Activated CD4-positive, alpha-beta T cell treated with anti-CD3 and anti-CD28 coated beads, Interleukin-2, amount 50 U/mL, for 16 hours (primary cell): ENCODE measurements around the gene FKBP4.
A peak's percentile ranks its signal among the peaks of the same experiment; 100 is the strongest.

Experiments used
- DNase-seq: peaks from one replicate; pipeline ENCODE4 v3.0.0-alpha.2; 2020

FKBP4 gene

DNA sequence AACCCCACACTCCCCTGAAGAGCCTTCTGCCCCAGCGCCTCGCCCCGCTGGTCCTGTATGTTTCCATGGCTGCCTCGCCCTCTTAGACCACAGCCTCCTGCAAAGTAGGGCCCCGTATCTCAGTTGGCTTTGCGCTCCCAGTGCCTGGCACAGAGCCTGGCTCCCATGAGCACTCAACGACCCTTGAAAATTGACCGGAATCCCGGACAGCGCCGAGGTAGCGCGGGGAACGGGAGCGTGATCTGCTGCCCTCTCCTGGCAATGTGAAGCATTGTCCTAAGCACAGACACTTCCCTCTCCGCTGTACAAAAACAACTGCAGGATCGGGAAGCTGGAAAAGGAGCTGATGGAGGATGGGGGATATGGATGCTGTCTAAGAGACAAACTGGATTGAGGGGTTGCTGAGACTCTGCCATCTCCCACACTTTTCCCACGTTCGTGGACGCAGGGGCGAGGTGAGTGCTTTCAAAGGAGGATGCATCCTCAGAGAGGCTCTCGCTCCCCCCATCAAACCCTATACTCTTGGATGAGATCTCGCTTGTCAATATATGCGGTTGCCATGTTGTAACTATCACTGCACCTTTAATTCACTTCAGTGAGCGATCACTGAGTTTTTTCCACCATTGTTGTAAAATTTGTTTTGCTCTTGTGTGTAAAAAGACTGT is 10.7 kb upstream of the FKBP4 start:
- peak; percentile 37 for DNase-seq

DNA sequence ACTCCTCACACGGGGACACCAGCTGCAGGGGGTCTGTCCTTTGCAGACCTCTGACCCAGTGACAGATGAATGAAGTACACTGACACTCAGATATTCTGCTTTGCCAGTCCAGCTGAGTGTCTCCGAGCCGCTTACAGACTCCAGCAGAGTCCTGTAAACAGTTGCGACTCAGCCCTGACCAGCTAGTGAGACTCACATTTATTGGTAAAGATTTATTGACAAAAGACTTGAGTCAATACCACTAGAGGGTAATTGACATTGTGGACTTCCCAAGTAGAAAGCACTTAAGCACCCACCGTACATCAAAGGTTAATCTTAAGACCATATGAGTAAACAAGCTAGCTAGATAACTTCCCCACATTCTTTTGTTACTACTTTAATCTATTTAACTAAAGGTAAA is 9.8 kb upstream of the FKBP4 start:
- DNase-seq = no peak

DNA sequence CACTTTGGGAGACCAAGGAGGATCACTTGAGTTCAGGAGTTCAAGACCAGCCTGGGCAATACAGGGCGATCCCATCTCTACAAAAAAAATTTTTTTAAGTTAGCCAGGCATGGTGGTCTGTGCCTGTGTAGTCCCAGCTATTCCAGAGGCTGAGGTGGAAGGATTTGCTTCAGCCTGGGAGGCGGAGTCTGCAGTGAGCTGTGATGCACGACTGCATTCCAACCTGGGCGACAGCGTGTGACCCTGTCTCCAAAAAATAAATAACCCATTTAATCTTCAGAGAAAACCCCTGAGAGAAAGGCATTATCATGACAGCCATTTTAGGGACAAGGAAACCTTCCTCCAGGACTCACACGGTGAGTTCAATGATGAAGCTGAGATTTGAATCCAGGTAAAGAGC is 3.7 kb upstream of the FKBP4 start:
- no peak for DNase-seq

DNA sequence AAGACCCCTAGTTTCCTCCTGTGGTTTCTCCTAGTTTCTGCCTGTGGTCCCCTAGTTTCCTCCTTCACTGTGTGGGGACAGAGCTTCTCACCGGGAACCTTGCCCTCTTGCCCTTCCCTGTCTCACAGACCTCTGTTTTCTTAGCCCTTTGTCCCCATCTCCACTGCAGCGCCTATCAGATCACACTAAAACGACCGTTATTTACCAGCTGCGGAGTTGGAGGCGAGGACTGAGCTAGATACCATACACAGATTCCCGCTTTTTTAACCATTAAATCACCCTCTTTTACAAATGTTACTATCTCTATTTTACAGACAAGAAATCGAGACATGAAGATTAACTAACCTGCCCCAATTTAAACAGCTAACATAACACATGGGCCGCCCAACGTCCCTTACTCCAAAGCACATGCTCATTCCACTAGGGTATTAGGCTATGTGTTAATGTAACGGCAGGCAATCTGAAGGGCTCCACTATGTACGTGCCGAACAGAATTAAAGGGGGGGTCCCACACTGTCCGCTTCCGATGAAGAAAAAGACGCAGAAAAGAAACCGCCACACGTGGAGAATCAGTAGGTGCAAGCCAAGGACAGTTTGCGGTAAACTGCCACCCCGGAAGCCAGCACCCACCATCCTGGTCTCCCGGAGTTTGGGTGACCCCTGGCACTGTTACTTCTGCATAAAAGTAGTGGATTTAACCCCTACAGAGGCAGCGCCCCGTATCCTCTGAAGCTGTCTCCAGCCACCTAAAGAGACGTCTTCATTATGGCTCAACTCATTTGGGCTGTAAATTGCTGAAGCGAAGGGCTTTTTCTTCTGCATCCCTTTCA is 1.9 kb upstream of the FKBP4 start:
- DNase-seq = no peak

DNA sequence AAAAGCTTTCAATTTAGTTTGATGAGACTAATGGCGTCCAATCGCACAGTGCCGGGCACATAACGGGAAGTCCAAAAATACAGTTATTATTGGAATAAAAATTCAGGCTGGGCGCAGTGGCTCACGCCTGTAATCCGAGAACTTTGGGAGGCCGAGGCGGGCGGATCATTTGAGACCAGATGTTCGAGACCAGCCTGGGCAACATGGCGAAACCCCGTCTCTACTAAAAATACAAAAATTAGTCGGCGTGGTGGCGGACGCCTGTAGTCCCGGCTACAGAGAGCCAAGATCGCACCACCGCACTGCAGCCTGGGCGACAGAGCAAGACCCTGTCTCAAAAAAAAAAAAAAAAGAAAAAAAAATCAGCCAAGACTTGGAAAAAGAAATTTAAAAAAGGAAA is 1.2 kb upstream of the FKBP4 start:
- no peak for DNase-seq

DNA sequence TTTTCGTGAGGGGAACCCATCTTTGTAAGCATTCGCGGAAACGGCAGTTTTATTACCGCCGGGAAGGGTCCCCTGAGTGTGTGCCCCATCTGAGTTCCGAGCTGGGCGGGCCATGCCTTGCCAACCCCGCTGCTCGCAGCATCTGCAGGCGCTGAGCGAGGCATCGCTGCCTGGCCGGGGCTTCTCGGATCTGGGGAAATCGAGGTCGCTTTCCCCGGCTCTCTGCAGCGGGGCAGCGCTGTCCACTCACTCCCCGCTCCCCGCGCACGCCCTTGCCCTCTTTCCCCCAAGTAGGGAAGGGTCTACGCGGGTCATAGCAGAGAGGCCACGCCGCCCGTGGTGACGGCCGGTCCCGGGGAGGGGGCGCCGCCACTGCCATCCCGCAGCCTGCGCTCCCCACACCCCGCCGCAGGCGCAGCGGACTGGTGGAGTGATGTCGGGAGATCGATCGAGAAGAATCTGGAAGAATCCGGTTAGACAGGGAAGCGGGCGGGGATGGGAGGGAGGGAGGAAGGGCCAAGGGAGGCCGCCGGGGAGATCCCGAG is 507 bp upstream of the FKBP4 start:
- DNase-seq = peak; percentile 21

DNA sequence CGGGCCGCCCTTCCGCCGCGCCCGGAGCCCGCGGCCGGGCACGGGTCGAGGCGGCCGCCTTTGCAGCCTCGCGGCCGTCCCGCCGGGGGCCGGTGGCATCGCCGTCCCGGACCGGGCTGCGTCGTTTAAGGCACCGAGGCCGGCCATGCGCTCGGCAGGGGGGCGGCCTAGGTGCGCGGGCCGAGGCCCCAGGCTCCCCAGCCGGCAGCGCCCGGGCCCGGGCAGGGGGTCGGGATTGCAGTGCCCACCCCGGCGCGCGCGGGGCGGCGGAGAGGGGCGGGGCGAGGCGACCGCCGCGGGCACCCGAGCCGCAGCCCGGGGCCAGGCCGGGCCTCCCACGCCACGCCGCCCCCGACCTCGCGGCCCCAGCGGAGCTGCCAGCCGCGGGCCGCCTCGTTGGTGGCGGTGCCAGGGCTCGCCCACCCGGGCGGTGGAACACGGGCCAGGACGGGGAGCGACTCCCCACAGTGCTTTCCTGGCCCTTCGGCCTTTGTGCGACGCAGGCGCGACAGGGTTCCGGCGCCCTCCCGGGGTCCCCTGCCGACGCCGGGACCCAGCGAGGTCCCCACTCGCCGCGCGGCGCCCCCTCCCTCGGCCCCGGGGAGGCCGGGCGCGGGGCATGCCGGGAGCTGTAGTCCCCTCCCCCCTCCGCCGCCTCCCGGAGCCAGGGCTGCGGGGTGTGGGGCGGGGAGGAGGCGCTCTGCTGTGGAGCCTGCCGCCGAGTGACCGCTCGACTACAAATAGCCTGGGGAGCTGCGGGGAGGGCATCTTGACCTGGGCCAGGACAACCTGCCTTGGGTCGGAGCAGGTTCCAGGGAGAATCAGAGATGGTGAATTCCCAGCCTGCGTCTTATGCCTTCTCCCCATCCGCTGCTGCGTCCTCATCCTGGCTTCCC is 769 bp downstream of the FKBP4 start:
- DNase-seq = peak; percentile 66

DNA sequence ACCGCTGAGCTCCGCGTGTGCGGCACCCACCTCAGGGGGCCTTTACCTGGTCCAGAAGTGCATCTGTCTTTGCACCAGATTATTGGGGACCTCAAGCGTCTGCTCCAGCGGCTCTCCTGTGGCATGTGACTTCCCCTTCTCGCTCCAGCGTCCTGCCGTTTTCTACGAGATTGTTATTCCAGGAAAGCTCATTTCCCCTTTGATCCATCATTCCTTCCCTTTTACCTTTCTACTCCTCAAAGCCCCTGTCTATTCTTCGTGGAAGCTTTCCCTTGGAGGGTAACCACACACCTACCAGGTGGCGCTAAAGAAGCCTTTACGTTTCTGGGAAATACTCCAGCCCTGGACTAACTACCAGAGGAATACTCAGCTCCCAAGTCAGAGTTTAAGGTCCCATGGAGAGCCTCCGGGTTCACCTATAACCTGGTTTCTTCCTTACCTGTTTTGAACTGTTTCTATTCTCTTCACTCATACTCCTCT is 1.5 kb downstream of the FKBP4 start:
- no peak for DNase-seq

DNA sequence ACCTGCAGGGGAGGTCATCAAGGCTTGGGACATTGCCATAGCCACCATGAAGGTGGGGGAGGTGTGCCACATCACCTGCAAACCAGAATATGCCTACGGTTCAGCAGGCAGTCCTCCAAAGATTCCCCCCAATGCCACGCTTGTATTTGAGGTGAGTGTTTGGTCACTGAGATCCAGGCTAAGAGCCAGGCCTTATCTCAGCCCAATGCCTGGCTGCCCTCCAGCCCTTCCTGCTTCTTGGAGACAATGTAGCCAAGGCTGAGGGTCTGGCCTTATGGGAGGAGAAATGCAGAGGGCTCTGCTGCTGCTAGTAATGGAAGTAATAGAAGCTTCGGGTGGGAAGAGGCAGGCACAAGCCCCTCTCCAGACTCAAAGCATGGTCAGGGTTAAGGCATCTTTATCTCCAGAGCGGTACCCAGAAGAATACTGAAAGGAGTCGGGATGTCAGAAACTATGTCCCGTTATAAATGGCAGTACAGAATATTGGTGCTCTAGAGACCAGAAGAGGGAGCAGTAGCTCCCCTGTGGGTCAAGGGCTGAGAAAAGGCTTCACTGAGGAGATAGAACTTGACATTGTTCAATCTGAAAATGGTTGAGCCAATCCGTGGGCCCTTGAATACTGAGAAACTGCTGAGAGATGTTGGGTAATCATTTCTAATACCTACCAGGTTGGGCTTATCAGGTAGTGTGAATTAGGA is 3.1 kb downstream of the FKBP4 start:
- no peak for DNase-seq

DNA sequence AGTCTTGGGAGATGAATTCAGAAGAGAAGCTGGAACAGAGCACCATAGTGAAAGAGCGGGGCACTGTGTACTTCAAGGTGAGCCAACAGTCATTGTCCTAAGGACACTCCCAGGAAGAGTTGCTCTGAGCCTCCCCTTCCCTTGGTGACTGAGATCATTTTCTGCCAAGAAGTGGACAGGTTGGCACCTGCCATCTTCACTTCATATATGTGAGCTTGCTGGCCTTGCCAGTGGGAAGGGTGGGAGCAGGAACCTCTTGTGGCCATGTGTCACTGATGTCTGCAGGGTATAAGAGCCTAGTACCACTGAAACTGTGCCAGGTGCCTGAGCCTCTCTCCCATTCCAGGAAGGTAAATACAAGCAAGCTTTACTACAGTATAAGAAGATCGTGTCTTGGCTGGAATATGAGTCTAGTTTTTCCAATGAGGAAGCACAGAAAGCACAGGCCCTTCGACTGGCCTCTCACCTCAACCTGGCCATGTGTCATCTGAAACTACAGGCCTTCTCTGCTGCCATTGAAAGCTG is 5.3 kb downstream of the FKBP4 start:
- DNase-seq = no peak

DNA sequence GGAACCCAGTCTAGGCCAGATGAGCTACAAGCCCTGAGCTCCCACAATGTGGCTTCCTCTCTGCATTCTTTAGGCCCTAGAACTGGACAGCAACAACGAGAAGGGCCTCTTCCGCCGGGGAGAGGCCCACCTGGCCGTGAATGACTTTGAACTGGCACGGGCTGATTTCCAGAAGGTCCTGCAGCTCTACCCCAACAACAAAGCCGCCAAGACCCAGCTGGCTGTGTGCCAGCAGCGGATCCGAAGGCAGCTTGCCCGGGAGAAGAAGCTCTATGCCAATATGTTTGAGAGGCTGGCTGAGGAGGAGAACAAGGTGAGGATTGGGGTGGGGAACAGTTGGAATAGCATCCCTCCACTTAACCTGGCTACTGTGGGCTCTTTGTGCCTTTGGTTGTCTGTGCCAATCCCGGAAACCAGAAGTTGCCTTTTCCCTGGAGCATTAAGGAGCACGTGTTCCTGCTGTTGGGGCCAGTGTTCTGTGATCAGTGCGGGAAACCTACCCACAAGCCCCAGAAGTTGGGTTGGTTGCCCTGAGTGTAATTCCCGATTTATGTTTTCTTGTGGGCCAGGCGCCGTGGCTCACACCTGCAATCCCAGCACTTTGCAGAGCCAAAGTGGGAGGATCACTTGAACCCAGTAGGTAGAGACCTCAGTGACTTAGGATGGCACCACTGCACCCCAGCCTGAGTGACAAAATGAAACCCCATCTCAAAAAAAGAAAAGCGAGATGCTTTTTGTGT is 6.4 kb downstream of the FKBP4 start:
- DNase-seq = no peak

DNA sequence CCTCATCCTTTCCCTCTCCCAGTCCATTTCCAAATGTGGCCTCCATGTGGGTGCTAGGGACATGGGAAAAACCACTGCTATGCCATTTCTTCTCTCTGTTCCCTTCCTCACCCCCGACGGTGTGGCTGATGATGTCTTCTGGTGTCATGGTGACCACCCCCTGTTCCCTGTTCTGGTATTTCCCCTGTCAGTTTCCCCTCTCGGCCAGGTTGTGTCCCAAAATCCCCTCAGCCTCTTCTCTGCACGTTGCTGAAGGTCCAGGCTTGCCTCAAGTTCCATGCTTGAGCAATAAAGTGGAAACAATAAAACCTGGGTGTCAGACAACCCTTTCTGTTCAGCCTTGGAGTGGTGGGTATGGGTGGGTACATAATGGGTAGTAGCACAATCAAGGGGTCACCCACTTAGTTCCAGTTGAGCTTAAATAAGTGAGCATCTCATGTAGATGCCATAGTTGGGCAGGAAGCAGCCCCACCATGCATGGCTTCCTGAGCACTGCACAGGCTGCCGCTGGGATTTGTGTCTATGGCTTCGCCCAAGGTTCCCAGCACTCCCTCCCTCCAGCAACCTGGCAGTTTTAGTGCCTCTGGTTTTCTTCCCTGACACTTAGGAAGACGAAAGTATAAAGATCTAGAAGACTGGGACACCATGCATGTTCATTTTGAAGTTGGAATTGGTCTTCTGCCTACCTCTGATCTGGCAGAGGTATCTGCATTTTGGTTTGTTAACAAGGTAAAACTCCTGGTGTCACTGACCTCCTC is 9.0 kb downstream of the FKBP4 start:
- DNase-seq = no peak

DNA sequence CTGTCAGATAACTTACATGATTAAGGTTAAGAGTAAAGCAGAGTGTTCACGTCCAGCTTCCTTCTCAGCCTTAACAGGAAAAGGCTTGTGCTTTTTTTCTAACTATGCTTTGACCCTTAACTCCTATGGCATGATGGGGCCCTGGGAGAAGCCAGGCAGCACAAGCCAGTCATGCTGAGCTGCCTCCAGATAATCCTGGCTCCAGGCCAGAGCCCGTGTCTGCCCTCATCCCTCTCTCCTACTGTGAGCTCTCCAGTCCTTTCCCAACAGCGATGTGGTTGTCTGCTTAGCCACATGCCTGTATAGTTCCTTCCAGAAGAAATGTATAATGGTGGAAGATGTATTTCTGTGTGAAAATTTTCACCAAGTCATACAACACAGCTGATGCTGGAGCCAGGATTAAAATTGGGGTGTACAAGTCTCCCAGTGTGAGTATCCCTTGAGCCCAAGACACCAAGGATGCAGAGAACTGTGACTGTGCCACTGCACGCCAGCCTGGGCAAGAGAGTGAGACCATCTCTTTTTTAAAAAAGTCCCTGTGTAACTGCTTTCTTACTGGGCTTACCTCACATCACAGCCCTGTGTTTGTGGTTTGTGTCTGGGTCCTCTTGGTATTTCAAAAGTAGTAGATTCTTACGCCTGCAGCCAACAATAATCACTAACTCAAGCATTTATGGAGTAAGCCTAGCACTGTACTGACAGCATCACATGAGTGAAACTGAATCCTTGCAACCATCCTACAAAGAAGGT is 9.8 kb downstream of the FKBP4 start:
- DNase-seq = no peak

DNA sequence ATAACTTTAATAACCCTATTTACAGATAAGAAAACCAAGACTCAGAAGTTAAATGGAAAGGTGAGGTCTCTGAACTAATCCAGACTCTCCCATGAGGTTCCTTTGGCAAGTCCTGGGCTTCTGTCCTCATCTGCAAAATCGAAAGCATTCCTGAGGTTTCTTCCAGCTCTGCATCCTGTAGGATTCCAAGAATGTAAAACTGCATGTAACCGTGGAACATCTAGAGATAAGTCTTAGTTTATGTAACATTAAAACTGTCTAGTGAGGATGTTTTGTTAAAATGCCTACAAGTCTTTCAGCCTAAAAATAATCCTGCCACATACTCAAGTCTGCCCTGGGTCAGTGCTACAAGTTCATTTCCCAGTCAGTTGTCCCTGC is 10.4 kb downstream of the FKBP4 start:
- DNase-seq = no peak

DNA sequence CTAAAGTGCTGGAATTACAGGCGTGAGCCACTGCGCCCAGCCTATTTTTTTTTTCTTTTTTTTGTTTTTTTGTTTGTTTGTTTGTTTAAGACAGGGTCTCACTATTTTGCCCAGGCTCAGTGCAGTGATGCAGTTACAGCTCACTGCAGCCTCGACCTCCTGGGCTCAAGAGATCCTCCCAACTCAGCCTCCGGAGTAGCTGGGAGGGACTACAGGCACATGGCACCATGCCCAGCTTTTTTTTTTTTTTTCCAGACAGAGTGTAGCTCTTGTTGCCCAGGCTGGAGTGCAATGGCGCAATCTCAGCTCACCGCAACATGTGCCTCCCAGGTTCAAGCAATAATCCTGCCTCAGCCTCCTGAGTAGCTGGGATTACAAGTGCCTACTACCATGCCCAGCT is 11.9 kb downstream of the FKBP4 start:
- DNase-seq = no peak

DNA sequence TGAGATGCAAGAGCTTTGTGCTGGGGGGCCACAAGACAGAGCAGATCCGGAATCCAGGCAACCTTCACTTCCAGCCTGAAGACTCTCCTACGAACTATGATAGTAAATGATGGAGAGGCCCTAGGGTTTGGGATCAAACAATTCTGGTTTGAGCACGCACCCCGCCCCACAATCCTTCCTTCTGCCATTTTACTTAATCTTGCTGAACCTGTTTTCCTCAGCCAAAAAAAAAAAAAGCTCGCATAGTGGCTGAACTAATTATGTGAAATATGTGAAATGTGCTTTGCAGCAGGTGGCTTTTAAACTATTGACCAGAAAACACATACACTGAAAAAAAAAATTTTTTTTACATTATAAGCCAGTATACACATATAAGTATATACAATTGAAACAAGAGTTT is 17.0 kb downstream of the FKBP4 start:
- DNase-seq = no peak

DNA sequence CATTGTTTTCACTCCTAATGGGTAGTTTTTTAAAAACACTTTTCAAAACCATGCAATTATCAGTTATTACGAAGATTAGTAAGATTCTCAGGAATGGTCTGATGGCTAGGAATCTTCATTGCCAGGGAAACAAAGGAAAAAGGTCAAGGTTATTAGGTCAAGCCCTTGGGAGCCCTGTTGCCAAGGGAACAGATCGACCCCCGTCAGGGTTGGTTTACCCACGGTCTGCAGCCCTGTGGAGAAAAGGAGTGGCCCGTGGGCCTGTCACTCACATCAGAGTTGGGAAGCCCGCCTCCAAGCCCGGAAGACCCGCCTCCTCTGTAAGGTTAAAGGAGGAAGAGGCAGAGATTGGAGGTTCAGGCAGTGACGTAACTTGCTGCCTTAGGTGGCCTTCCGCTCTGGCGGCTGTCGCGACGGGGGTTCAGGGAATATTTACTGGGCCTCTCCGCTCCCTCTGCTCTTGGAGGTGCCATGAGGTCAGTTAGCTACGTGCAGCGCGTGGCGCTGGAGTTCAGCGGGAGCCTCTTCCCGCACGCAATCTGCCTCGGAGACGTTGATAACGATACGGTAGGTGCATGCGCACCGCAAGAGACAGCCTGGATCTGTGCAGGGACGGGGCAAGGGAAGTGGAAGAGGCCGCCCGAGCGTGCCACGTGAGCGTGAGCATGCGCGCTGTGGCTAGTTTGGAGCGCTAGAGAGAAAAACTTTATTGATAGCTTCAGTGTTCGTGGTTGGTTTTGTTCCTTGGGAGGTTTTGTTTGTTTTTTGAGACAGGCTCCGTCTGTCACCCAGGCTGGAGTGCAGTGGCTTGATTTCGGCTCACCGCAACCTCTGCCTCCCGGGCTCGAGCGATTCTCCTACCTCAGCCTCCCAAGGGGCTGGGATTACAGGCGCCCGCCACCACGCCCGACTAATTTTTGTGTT is 17.8 kb downstream of the FKBP4 start, which contains the start of gene ITFG2:
Gene ITFG2 (plus strand): TSS at position 379 of the 924 bp plus-strand sequence. CDS start 93 bp downstream, at position 472.
- peak; percentile 99 for DNase-seq
